ENCODE data around the gene C5orf22.

Gene C5orf22

GRCh38 chr5:31531888-31532547 lies at the start of gene C5orf22, which contains the start of gene DROSHA:
Gene C5orf22 (plus strand): TSS chr5:31532301. CDS start chr5:31532393, 92 bp downstream.
Gene DROSHA (minus strand): TSS chr5:31532093. CDS start chr5:31529059, 3,034 bp downstream.
- TF ChIP-seq GATA2 (IDR thresholded peaks at IDR 0.05; ENCODE audit: low read depth, low read length) (no peak), GATA3 (IDR thresholded peaks at IDR 0.05; ENCODE audit: low read depth, low read length) (no peak)

GRCh38 chr5:31485376-31486207 lies 46.5 kb upstream of the C5orf22 start:
- no peak for TF ChIP-seq GATA2 (IDR thresholded peaks at IDR 0.05; ENCODE audit: low read depth, low read length)
- no peak for TF ChIP-seq GATA3 (IDR thresholded peaks at IDR 0.05; ENCODE audit: low read depth, low read length)

GRCh38 chr5:31486441-31486840 lies 45.7 kb upstream of the C5orf22 start:
- TF ChIP-seq GATA2 (IDR thresholded peaks at IDR 0.05; ENCODE audit: low read depth, low read length) (no peak), GATA3 (IDR thresholded peaks at IDR 0.05; ENCODE audit: low read depth, low read length) (no peak)

- no peak for TF ChIP-seq GATA2 (IDR thresholded peaks at IDR 0.05; ENCODE audit: low read depth, low read length)
- no peak for TF ChIP-seq GATA3 (IDR thresholded peaks at IDR 0.05; ENCODE audit: low read depth, low read length)
Observed at GRCh38 chr5:31487506-31487905, 44.6 kb upstream of the C5orf22 start.

GRCh38 chr5:31492869-31493268 lies 39.2 kb upstream of the C5orf22 start:
- TF ChIP-seq GATA2 (IDR thresholded peaks at IDR 0.05; ENCODE audit: low read depth, low read length) (no peak), GATA3 (IDR thresholded peaks at IDR 0.05; ENCODE audit: low read depth, low read length) (no peak)

GRCh38 chr5:31495336-31495735 lies 36.8 kb upstream of the C5orf22 start:
- TF ChIP-seq GATA2 (IDR thresholded peaks at IDR 0.05; ENCODE audit: low read depth, low read length), result no peak
- TF ChIP-seq GATA3 (IDR thresholded peaks at IDR 0.05; ENCODE audit: low read depth, low read length), result no peak

DNA sequence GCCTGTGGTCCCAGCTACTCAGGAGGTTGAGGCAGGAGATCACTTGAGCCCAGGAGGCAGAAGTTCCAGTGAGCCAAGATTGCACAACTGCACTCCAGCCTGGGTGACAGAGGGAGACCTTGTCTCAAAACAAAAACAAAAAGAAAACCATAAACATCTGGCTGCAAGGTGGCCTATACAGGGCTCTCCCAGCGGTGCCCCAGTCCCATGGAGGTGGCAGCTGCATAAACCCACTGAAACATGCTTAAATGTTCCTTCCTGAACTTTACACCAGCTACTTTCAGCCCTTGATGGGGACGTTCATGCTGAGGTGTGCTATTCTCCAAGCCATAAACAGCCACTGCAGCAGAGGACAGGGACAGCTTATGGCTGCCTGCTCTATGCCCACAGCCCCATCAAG lies 35.8 kb upstream of the C5orf22 start:
- no peak for TF ChIP-seq GATA3 (IDR thresholded peaks at IDR 0.05; ENCODE audit: low read depth, low read length)
- TF ChIP-seq GATA2 (IDR thresholded peaks at IDR 0.05; ENCODE audit: low read depth, low read length), result no peak

- TF ChIP-seq GATA2 (IDR thresholded peaks at IDR 0.05; ENCODE audit: low read depth, low read length) (no peak), GATA3 (IDR thresholded peaks at IDR 0.05; ENCODE audit: low read depth, low read length) (no peak)
Observed at GRCh38 chr5:31496891-31497290, 35.2 kb upstream of the C5orf22 start.

- TF ChIP-seq GATA2 (IDR thresholded peaks at IDR 0.05; ENCODE audit: low read depth, low read length), result no peak
- no peak for TF ChIP-seq GATA3 (IDR thresholded peaks at IDR 0.05; ENCODE audit: low read depth, low read length)
Observed at GRCh38 chr5:31500256-31500655, 31.8 kb upstream of the C5orf22 start.

DNA sequence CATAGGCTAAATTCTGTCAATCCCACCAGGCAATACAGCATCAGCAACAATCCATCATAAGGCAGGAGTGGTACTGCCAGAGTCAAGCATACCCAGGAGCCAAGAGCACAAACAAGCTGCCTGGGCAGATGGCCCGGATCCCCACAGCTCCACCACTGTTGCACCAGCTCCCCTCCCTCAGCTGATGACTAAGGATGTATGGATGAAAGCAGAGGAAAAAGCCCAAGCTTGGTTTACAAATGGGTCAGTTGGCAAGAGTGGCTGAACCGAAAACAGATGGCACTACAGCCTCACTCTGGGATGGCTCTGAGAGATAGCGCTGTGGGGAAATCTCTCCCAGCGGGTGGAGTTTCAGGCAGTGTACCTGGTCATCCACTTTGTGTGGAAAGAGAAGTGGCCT lies 29.6 kb upstream of the C5orf22 start:
- TF ChIP-seq GATA3 (IDR thresholded peaks at IDR 0.05; ENCODE audit: low read depth, low read length) (no peak), GATA2 (IDR thresholded peaks at IDR 0.05; ENCODE audit: low read depth, low read length) (no peak)

- TF ChIP-seq GATA2 (IDR thresholded peaks at IDR 0.05; ENCODE audit: low read depth, low read length) (no peak), GATA3 (IDR thresholded peaks at IDR 0.05; ENCODE audit: low read depth, low read length) (no peak)
Observed at GRCh38 chr5:31504529-31504928, 27.6 kb upstream of the C5orf22 start.

- TF ChIP-seq GATA3 (IDR thresholded peaks at IDR 0.05; ENCODE audit: low read depth, low read length) (no peak), GATA2 (IDR thresholded peaks at IDR 0.05; ENCODE audit: low read depth, low read length) (no peak)
Observed at GRCh38 chr5:31511305-31511704, 20.8 kb upstream of the C5orf22 start.

DNA sequence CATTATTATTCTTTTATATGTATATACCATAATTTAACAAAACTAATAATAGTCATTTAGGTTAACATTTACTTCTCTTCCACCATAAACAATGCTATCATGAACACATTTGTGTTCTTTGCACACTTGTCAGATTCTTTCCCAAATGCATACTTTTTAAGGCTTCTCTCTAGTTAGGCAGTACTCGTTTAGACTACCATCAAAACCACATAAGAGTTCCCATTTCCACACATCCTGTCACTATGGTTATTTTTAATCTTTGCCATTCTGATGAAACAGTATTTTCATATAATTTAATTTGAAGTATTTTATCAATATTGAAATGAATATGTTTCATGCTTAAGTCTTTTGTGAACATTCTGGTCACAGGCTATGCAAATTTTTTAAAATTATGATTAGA lies 15.3 kb upstream of the C5orf22 start:
- no peak for TF ChIP-seq GATA3 (IDR thresholded peaks at IDR 0.05; ENCODE audit: low read depth, low read length)
- TF ChIP-seq GATA2 (IDR thresholded peaks at IDR 0.05; ENCODE audit: low read depth, low read length), result no peak

DNA sequence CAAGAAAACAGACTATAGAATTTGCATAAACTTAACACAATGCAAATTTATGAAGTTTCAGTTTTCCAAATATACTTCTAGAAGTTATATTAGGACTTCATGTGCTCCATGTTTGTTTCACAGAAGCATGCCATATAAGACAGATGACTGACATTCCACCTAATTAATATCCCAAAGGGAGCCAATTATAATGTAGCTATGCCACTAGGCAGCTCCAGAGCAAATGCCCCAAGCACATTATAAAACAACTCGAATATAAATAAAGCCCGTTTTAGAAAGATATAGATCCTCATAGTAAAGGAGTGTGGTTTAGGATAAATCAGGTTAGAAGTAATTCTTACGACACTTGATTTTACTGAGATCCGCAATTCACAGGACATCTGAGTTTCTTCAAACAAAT lies 9.1 kb upstream of the C5orf22 start:
- TF ChIP-seq GATA2 (IDR thresholded peaks at IDR 0.05; ENCODE audit: low read depth, low read length), result no peak
- TF ChIP-seq GATA3 (IDR thresholded peaks at IDR 0.05; ENCODE audit: low read depth, low read length), result no peak
